GM10266 (cell line): Measurements from ENCODE around the gene MYO15A.

ENCODE experiments used
- DNase-seq: peaks from one replicate; pipeline ENCODE4 v3.0.0; 2012; ENCODE audit errors: extremely low spot score
- TF ChIP-seq, protein P1 (sequence below): IDR thresholded peaks from 2 replicates; pipeline ENCODE4 v1.5.1; 2012; ENCODE audit warnings: mild to moderate bottlenecking, low read depth; ENCODE audit not compliant: control insufficient read depth, insufficient read depth; ENCODE audit errors: missing control alignments

MYO15A gene

GRCh38 chr17:18158022-18158600 lies 49.6 kb downstream of the MYO15A start:
- peak; percentile 93 for DNase-seq
- TF ChIP-seq, protein P1, sequence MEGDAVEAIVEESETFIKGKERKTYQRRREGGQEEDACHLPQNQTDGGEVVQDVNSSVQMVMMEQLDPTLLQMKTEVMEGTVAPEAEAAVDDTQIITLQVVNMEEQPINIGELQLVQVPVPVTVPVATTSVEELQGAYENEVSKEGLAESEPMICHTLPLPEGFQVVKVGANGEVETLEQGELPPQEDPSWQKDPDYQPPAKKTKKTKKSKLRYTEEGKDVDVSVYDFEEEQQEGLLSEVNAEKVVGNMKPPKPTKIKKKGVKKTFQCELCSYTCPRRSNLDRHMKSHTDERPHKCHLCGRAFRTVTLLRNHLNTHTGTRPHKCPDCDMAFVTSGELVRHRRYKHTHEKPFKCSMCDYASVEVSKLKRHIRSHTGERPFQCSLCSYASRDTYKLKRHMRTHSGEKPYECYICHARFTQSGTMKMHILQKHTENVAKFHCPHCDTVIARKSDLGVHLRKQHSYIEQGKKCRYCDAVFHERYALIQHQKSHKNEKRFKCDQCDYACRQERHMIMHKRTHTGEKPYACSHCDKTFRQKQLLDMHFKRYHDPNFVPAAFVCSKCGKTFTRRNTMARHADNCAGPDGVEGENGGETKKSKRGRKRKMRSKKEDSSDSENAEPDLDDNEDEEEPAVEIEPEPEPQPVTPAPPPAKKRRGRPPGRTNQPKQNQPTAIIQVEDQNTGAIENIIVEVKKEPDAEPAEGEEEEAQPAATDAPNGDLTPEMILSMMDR = no peak

GRCh38 chr17:18159551-18160120 lies 51.1 kb downstream of the MYO15A start:
- no peak for DNase-seq
- TF ChIP-seq, protein P1 = no peak

- TF ChIP-seq, protein P1 = no peak
- DNase-seq = no peak
Measured at GRCh38 chr17:18160128-18160856, 51.7 kb downstream of the MYO15A start.

- TF ChIP-seq, protein P1 = no peak
- peak; percentile 82 for DNase-seq
Measured at GRCh38 chr17:18161207-18162145, 52.9 kb downstream of the MYO15A start.

DNA sequence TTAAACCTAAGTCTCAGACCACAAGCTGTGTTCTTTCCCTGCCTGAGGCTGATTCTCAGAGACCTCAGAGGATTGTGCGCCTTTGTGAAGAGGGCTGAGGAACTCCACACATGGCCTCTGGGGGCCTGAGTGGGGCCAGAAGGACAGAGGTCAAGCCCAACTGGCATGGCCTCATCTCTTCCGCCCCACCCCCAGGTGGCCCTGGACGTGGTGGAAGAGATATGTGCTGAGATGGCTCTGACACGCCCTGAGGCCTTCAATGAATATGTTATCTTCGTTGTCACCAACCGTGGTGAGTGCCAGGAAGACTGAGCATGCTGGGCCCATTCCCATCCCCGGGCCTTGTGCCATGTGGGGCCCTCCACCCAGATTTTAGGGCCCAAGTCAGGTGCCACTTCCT lies 55.0 kb downstream of the MYO15A start:
- TF ChIP-seq, protein P1 = no peak
- no peak for DNase-seq

- TF ChIP-seq, protein P1 = peak; percentile 37
- DNase-seq = no peak
Measured at GRCh38 chr17:18166894-18167293, 58.3 kb downstream of the MYO15A start.
